ENCODE measurements around the gene PPARG. TPM values are rescaled to one million over a fixed set of nuclear protein-coding genes. Genes with fewer than 3 reads are reported as not detected.

PPARG gene
- total and polyA plus RNA-seq, 2 of the 8 experiments (the other 6 are each of a cell fraction or from before 2014, with no cell fraction given) = 0.06 TPM; not detected in 1

- no peaks in the 10 kb centered on the region for H3K4me1 ChIP-seq (replicated peaks in 1 of 4; ENCODE audit: control insufficient read depth in 3 of 4, insufficient read depth in 4 of 4, low read length in 3 of 4)
- no peaks in the 10 kb centered on the region for H3K23me2 ChIP-seq (ENCODE audit: low read depth, low read length)
- H2AFZ ChIP-seq (ENCODE audit: low read length) = no peak overlapping the region
- no peak overlapping the region for H3K4ac ChIP-seq (replicated peaks; ENCODE audit: insufficient read length, low read depth, low read length)
- H3K79me1 ChIP-seq (ENCODE audit: low read depth, low read length) = no peaks in the 10 kb centered on the region
- no peak overlapping the region for H3K23ac ChIP-seq (ENCODE audit: insufficient read length)
- H2BK20ac ChIP-seq (ENCODE audit: low read length) = no peak overlapping the region
- no peak overlapping the region for H2BK12ac ChIP-seq (ENCODE audit: low read depth, low read length)
- CTCF ChIA-PET (ENCODE audit: partially characterized antibody) = interaction anchor here (0.5 kb wide), 1 partner anchor 36 kb away, joined by 4 read pairs; no protein-coding TSS in a partner anchor
- H4K91ac ChIP-seq (replicated peaks; ENCODE audit: insufficient read length, low read length) = no peak overlapping the region
- no peak overlapping the region for H2BK15ac ChIP-seq (ENCODE audit: low read length)
- POLR2A ChIA-PET (ENCODE audit: partially characterized antibody) = no interaction called here
- H3K56ac ChIP-seq (replicated peaks; ENCODE audit: insufficient read length, low read depth, low read length) = no peak overlapping the region
- no peak for FAIRE-seq
- H3K36me3 ChIP-seq (ENCODE audit: control insufficient read depth in 2 of 4, insufficient read depth in 4 of 4, low read length in 3 of 4) = no peaks in the 10 kb centered on the region
- H3K18ac ChIP-seq (ENCODE audit: extremely low read depth, low read length) = no peak overlapping the region
- 89% methylated on average over 5 of the region's 5 CpGs; no CpG with 5 or more reads in 1 of the 2 experiments for whole genome bisulfite sequencing, 2 experiments (ENCODE audit: extremely low coverage in 1 of 2, insufficient coverage in 1 of 2, insufficient read length in 1 of 2, insufficient replicate concordance in 2 of 2, low coverage in 1 of 2, low lambda C conversion rate in 2 of 2, missing lambda C conversion rate in 1 of 2)
- no peak overlapping the region for H3K14ac ChIP-seq (ENCODE audit: insufficient read length)
- no peak overlapping the region for H3K9ac ChIP-seq (replicated peaks in 1 of 4; ENCODE audit: extremely low read depth in 1 of 4, low read depth in 3 of 4, low read length in 3 of 4)
- no peak overlapping the region for H2AK5ac ChIP-seq (ENCODE audit: low read depth, low read length)
- no peaks in the 10 kb centered on the region for H3K9me3 ChIP-seq (ENCODE audit: insufficient read depth in 2 of 2, low read depth in 1 of 2, low read length in 1 of 2)
- no peak overlapping the region for H2BK120ac ChIP-seq (replicated peaks; ENCODE audit: low read depth, low read length)
- no peak overlapping the region for H4K5ac ChIP-seq (ENCODE audit: insufficient read length, low read depth, low read length)
- H3K27me3 ChIP-seq (replicated peaks in 1 of 4; ENCODE audit: control insufficient read depth in 3 of 4, extremely low read depth in 1 of 4, insufficient read depth in 3 of 4, low read length in 3 of 4) = no peaks in the 10 kb centered on the region
- no peak overlapping the region for H3K4me2 ChIP-seq (ENCODE audit: insufficient read depth in 1 of 2, low read depth in 2 of 2, low read length in 2 of 2)
- H3K4me3 ChIP-seq (ENCODE audit: extremely low read depth in 1 of 4, insufficient read depth in 2 of 4, low read depth in 3 of 4, low read length in 4 of 4) = no peak overlapping the region
- no peaks in the 10 kb centered on the region for H3K79me2 ChIP-seq (ENCODE audit: control insufficient read depth in 1 of 2, insufficient read depth in 2 of 2, low read length in 2 of 2)
- H4K20me1 ChIP-seq (replicated peaks in 1 of 2; ENCODE audit: control insufficient read depth in 1 of 2, insufficient read depth in 2 of 2, low read length in 2 of 2) = no peaks in the 10 kb centered on the region
- no peak for DNase-seq (ENCODE audit: low read depth in 1 of 2, low spot score in 2 of 2)
- H3K27ac ChIP-seq (ENCODE audit: low read depth, low read length) = no peak overlapping the region
- no peak overlapping the region for H4K8ac ChIP-seq (ENCODE audit: extremely low read depth, insufficient read depth, low read length)
- H2BK5ac ChIP-seq (ENCODE audit: low read depth, low read length) = no peak overlapping the region
- no peak for TF ChIP-seq MAFK (IDR thresholded peaks at IDR 0.05; ENCODE audit: low read depth, low read length)
- TF ChIP-seq POLR2A (IDR thresholded peaks at IDR 0.05; ENCODE audit: control extremely low read depth in 1 of 2, low read depth in 2 of 2, low read length in 2 of 2) = no peak
- TF ChIP-seq, protein P1, sequence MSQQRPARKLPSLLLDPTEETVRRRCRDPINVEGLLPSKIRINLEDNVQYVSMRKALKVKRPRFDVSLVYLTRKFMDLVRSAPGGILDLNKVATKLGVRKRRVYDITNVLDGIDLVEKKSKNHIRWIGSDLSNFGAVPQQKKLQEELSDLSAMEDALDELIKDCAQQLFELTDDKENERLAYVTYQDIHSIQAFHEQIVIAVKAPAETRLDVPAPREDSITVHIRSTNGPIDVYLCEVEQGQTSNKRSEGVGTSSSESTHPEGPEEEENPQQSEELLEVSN (IDR thresholded peaks at IDR 0.05) = no peak
- TF ChIP-seq CREB1 (IDR thresholded peaks at IDR 0.05) = no peak
- no peak for TF ChIP-seq BCL11A (IDR thresholded peaks at IDR 0.05; ENCODE audit: low read depth in 2 of 2, low read length in 2 of 2)
- TF ChIP-seq KDM4A (IDR thresholded peaks at IDR 0.05; ENCODE audit: low read depth, low read length, severe bottlenecking) = no peak
- TF ChIP-seq CBX8 (IDR thresholded peaks at IDR 0.05; ENCODE audit: borderline replicate concordance, low read depth, low read length) = no peak
- TF ChIP-seq SAP30 (IDR thresholded peaks at IDR 0.05; ENCODE audit: insufficient read depth, insufficient replicate concordance, low read length) = no peak
- TF ChIP-seq RBBP5 (IDR thresholded peaks at IDR 0.05; ENCODE audit: borderline replicate concordance, low read depth, low read length) = no peak
- TF ChIP-seq PHF8 (conservative IDR thresholded peaks at IDR 0.05; ENCODE audit: low read depth, low read length) = no peak
- no peak for TF ChIP-seq FOSL1 (IDR thresholded peaks at IDR 0.05; ENCODE audit: insufficient read depth, low read depth, low read length)
- TF ChIP-seq RFX5 (IDR thresholded peaks at IDR 0.05; ENCODE audit: borderline replicate concordance, low read depth, low read length) = no peak
Observed at GRCh38 chr3:12318758-12319621, 30.1 kb downstream of the PPARG start.
